Adrenal gland (tissue), 12 donors: ENCODE data around the gene PXN. TPM values are rescaled to one million over a fixed set of nuclear protein-coding genes. Genes with fewer than 3 reads are reported as not detected.

ENCODE experiments used
- DNase-seq, 7 donors: peaks; one replicate each; pipeline ENCODE4 v3.0.0-alpha.2; 2019 to 2020
- H3K27ac ChIP-seq, 5 donors: fragments of 200-600 bp; sonication (generic) in 4 of 5; 1 replicate in 3 of 5; 2 replicates in 2 of 5; pipeline versions ENCODE4 v1.5.1 to v1.8.0; 2016 to 2020; ENCODE audit warnings: mild to moderate bottlenecking in 1 of 5
- H3K27me3 ChIP-seq: fragments of 200-600 bp; 2 replicates; pipeline ENCODE4 v1.8.0; 2021
- H3K36me3 ChIP-seq, 2 donors: fragments of 200-600 bp; replicated peaks in 1 of 2; 1 replicate in 1 of 2; 2 replicates in 1 of 2; pipeline versions ENCODE4 v1.5.1 to v1.8.0; 2018 to 2022
- H3K4me1 ChIP-seq, 2 donors: fragments of 200-600 bp; replicated peaks in 1 of 2; 1 replicate in 1 of 2; 2 replicates in 1 of 2; pipeline versions ENCODE4 v1.5.1 to v1.8.0; 2018 to 2021
- H3K4me3 ChIP-seq, 4 donors: fragments of 200-600 bp; sonication (generic) in 3 of 4; one replicate each; pipeline ENCODE4 v1.5.1; 2016 to 2018
- H3K9me3 ChIP-seq, 3 donors: fragments of 200-600 bp; sonication (generic) in 1 of 3; replicated peaks in 1 of 3; 1 replicate in 2 of 3; 2 replicates in 1 of 3; pipeline versions ENCODE4 v1.5.1 to v1.8.0; 2016 to 2021
- CTCF ChIP-seq, 6 experiments: fragments of 450-650 bp in 4 of 6; fragments of 200-600 bp in 2 of 6; sonication (generic) in 1 of 6; IDR thresholded peaks; 1 replicate in 5 of 6; 2 replicates in 1 of 6; pipeline versions ENCODE4 v1.5.1 to v1.8.0; 2016 to 2021; ENCODE audit warnings: antibody characterized with exemption in 6 of 6, mild to moderate bottlenecking in 2 of 6, moderate library complexity in 1 of 6
- POLR2A ChIP-seq, 2 donors: fragments of 450-650 bp; IDR thresholded peaks; one replicate each; pipeline ENCODE4 v1.6.1; 2017; ENCODE audit warnings: antibody characterized with exemption in 2 of 2, mild to moderate bottlenecking in 2 of 2, moderate library complexity in 1 of 2
- WGBS, 4 donors: extraction: QIAGEN DNeasy Blood & Tissue Kit in 2 of 4; methylation state at CpG; one replicate each; pipeline versions ENCODE4 v1.1.5 to v1.1.7; 2013 to 2017; 5-methylcytosine and 5-hydroxymethylcytosine counted together
- intact Hi-C, 2 donors: fragments of 100-400 bp; cut with DNase I; formaldehyde crosslinking; loops; one replicate each; pipeline versions ENCODE4 v1.14.1 to v1.15.0; 2022 to 2023
- polyA plus RNA-seq, 3 donors: library from polyadenylated mRNA; stranded (reverse); fragments of 200-250 nt in 2 of 3; fragments of 350-450 nt in 1 of 3; fragmentation: Illumina TruSeq in 1 of 3; extraction: RNeasy Lipid Tissue Mini Kit (QIAGEN cat#74804) in 1 of 3; gene quantifications; one replicate each; pipeline ENCODE4 v1.2.3, GENCODE V29; 2013 to 2014
- total RNA-seq, 9 donors: library from RNA; depleted of rRNA in 4 of 9; stranded (reverse); fragments of >200 nt in 4 of 9; fragments of 120-200 nt in 1 of 9; fragmentation: NEBNext Ultra II Directional in 1 of 9; extraction: Animal tissue kit (Norgen Biotek cat#: 25700) in 1 of 9; gene quantifications; one replicate each; pipeline versions ENCODE4 v1.1.0 to v1.2.4, GENCODE V29; 2013 to 2023
- donor health status: healthy with polysubstance abuse.
- donor health status: Bipolar disorder and iron deficiency.
- donor health status: DM: yes; HTN: yes; CAD: no.
- donor health status: DM: no; HTN: no; CAD: no.
- donor health status: DM: no; HTN: no; CAD: no.
- donor health status: DM: yes; HTN: yes; CAD: no.

PXN gene
- total and polyA plus RNA-seq, 12 donors, result 12.5 to 156 (median 92.4) TPM

- Histone ChIP-seq H3K9me3 (no peaks in the 10 kb centered on the region), H3K36me3 (no peaks in the 10 kb centered on the region), H3K27me3 (no peaks in the 10 kb centered on the region), H3K27ac (peak overlapping the region; percentile 22 to 77 (median 52)), H3K4me1 (peaks cover 40 to 81% of the 10 kb centered on the region in 2 donors), H3K4me3 (no peak overlapping the region)
- no peak for TF ChIP-seq POLR2A (IDR thresholded peaks at IDR 0.05)
- no peak for TF ChIP-seq CTCF (IDR thresholded peaks at IDR 0.05)
- 65 to 76% (median 72%) methylated on average over 8 of the region's 8 CpGs for WGBS, 4 donors
- intact Hi-C loops, result no loop called here
- DNase-seq, result peak in 1 of 7 donors; percentile 40
Measured at GRCh38 chr12:120242971-120243699, 22.4 kb downstream of the PXN start.

DNA sequence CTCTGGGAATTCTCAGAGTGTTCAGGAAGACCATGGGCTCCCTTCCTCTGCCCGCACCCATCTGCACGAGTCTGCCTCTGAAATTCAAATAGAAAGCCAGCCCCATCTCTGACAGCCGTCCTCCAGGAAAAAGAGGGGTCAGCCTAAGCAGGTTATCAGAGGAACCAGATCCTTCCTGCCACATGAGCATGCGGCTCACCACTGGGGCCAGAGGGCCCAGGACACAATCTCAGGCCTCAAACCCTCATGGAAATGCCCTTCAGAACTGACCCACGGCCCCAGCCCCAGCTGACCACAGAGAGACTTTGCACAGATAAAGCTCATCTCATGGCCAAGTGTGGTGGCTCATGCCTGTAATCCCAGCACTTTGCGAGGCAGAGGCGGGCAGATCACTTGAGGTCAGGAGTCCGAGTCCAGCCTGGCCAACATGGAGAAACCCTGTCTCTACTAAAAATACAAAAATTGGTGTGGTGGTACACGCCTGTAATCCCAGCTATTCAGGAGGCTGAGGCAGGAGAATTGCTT, 23.2 kb downstream of the PXN start:
- WGBS, 4 donors, result 40 to 52% (median 47%) methylated on average over 6 to 9 of the region's 9 CpGs
- Histone ChIP-seq H3K27ac (peak overlapping the region; percentile 22 to 77 (median 52)), H3K9me3 (no peaks in the 10 kb centered on the region), H3K27me3 (no peaks in the 10 kb centered on the region), H3K36me3 (no peaks in the 10 kb centered on the region), H3K4me1 (peaks cover 43 to 81% of the 10 kb centered on the region in 2 donors), H3K4me3 (no peak overlapping the region)
- intact Hi-C loops, result no loop called here
- TF ChIP-seq CTCF (IDR thresholded peaks at IDR 0.05), result no peak
- no peak for TF ChIP-seq POLR2A (IDR thresholded peaks at IDR 0.05)
- peak in 2 of 7 donors; percentile 61 for DNase-seq

GRCh38 chr12:120241561-120242274, 23.8 kb downstream of the PXN start:
- H3K9me3 ChIP-seq, result no peaks in the 10 kb centered on the region
- H3K4me1 ChIP-seq, result peaks cover 43 to 81% of the 10 kb centered on the region in 2 donors
- TF ChIP-seq CTCF (IDR thresholded peaks at IDR 0.05) (no peak), POLR2A (IDR thresholded peaks at IDR 0.05) (no peak)
- no peak overlapping the region for H3K4me3 ChIP-seq
- DNase-seq, result peak in 1 of 7 donors; percentile 32
- no peaks in the 10 kb centered on the region for H3K36me3 ChIP-seq
- 46 to 57% (median 54%) methylated on average over 9 of the region's 9 CpGs for WGBS, 4 donors
- H3K27ac ChIP-seq, result peak overlapping the region; percentile 22 to 77 (median 52)
- no peaks in the 10 kb centered on the region for H3K27me3 ChIP-seq
- intact Hi-C loops, result no loop called here

- 59 to 82% (median 62%) methylated on average over 2 to 5 of the region's 5 CpGs; no CpG with 5 or more reads in 1 of the 4 donors for WGBS, 4 donors
- Histone ChIP-seq H3K4me3 (no peak overlapping the region), H3K9me3 (no peaks in the 10 kb centered on the region), H3K4me1 (peaks cover 53 to 82% of the 10 kb centered on the region in 2 donors), H3K36me3 (no peaks in the 10 kb centered on the region), H3K27me3 (no peaks in the 10 kb centered on the region), H3K27ac (peak overlapping the region in 3 of 5 donors; percentile 52 to 77 (median 67))
- DNase-seq, result no peak
- TF ChIP-seq POLR2A (IDR thresholded peaks at IDR 0.05) (no peak), CTCF (IDR thresholded peaks at IDR 0.05) (no peak)
- intact Hi-C loops, result no loop called here
Measured at GRCh38 chr12:120240495-120240833, 25.1 kb downstream of the PXN start.
